ENCODE data around the gene ZNF385A.
"Not testable (repeated sequence)": the region's sequence is repeated elsewhere in the genome, so short reads cannot be mapped to it uniquely, and the experiment has no call there.

Gene ZNF385A

GRCh38 chr12:54372113-54372806 lies 12.3 kb downstream of the ZNF385A start:
- DNase-seq, result peak; percentile 88

- DNase-seq, result peak; percentile 98
These were observed 13.0 kb downstream of the ZNF385A start for GRCh38 chr12:54371328-54372112.

- DNase-seq, result no peak
These were observed 14.3 kb downstream of the ZNF385A start for GRCh38 chr12:54370171-54370730.

GRCh38 chr12:54369597-54370131 lies 14.9 kb downstream of the ZNF385A start:
- DNase-seq, result no peak

- peak; percentile 91 for DNase-seq
These were observed 15.6 kb downstream of the ZNF385A start for GRCh38 chr12:54368709-54369596.

- DNase-seq, result no peak
These were observed 16.4 kb downstream of the ZNF385A start for GRCh38 chr12:54368025-54368708.

GRCh38 chr12:54364413-54364812 lies 20.1 kb downstream of the ZNF385A start, which contains the start of gene GPR84:
Gene GPR84, minus strand, starts transcription at chr12:54364486. Its CDS starts 635 bp downstream, at chr12:54363851.
- DNase-seq, result no peak

- no peak for DNase-seq
These were observed 20.9 kb downstream of the ZNF385A start for GRCh38 chr12:54363618-54364017.

GRCh38 chr12:54363047-54363446 lies 21.5 kb downstream of the ZNF385A start:
- no peak for DNase-seq

- DNase-seq, result peak; percentile 92
These were observed 23.6 kb downstream of the ZNF385A start for GRCh38 chr12:54360717-54361456.

- no peak for DNase-seq
These were observed 24.7 kb downstream of the ZNF385A start for GRCh38 chr12:54359762-54360351.

GRCh38 chr12:54358945-54359761 lies 25.4 kb downstream of the ZNF385A start:
- peak; percentile 100 for DNase-seq

- peak; percentile 53 for DNase-seq
These were observed 26.2 kb downstream of the ZNF385A start for GRCh38 chr12:54358191-54358944.

GRCh38 chr12:54357506-54358190 lies 26.9 kb downstream of the ZNF385A start:
- DNase-seq, result no peak

- DNase-seq, result peak; percentile 17
These were observed 27.6 kb downstream of the ZNF385A start for GRCh38 chr12:54356951-54357356.

GRCh38 chr12:54356228-54356627 lies 28.3 kb downstream of the ZNF385A start:
- no peak for DNase-seq

- DNase-seq, result no peak
These were observed 29.3 kb downstream of the ZNF385A start for GRCh38 chr12:54355104-54355815.

GRCh38 chr12:54354271-54354670 lies 30.3 kb downstream of the ZNF385A start:
- not testable (repeated sequence) for DNase-seq
